NCI-H2227 treated with DMSO at 0.1 percent for 48 hours (cell line): ENCODE measurements around the gene PTPA.
"Not testable (repeated sequence)": the region's sequence is repeated elsewhere in the genome, so short reads cannot be mapped to it uniquely, and the experiment has no call there.

Source experiments
- DNase-seq: peaks from one replicate; lab custom pipeline; 2025; lab: John Stamatoyannopoulos, UW

PTPA gene

DNA sequence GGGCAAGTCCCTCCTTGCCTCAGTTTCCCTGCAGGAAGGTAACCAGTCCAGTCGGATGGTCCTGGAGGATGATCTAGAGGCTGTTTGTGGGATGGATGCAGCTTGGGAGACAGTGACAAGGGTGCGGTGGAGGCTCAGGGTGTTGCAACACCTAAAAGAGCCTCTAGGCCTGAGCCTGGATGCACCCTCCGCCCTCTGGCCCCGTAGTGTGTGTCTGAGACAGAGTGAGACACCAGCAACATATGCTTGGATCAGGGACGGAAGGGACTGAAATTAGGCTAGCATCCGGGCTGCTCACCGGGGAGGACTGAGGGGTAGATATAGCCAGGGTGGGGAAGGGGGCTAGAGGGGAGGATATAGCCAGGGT, 1.7 kb upstream of the PTPA start:
- DNase-seq, result no peak

DNA sequence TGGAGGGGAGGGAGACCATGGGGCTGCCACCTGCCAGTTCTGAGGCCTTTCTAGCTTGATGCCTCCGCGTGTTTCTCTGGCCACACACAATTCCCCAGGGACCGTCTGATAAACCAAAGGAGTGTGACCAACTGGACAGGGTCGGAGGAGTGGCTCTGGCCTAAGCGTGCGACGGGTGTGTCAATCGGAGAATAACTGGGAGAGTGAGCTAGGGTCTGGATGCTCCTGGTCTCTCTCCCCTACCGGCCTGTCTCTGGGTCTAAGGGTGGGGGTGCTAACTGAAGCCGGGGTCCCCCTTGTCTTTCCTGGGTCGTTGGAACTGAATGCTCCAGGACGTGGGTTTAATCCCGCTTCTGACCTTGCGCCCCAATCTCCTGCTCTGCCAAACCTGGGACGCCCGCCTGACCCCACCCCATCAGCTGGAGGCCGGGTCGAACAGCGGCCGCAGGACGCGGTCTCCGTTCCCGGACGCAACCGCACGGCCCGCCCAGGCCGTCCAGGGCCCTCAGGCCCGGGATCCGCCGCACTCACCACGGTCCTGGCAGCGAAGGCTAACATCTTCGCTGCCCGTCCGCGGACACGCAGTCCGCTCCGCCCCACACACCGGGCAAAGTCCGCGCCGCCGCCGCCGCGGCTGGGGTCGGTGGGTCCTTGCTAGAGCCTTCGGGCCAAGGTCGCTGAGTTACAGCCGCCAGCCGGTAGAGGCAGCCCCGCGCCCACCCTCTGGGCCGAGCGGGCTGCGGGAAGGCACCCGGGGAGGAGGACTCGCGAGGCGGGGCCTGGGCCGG, 1.1 kb upstream of the PTPA start:
- DNase-seq, result no peak

DNA sequence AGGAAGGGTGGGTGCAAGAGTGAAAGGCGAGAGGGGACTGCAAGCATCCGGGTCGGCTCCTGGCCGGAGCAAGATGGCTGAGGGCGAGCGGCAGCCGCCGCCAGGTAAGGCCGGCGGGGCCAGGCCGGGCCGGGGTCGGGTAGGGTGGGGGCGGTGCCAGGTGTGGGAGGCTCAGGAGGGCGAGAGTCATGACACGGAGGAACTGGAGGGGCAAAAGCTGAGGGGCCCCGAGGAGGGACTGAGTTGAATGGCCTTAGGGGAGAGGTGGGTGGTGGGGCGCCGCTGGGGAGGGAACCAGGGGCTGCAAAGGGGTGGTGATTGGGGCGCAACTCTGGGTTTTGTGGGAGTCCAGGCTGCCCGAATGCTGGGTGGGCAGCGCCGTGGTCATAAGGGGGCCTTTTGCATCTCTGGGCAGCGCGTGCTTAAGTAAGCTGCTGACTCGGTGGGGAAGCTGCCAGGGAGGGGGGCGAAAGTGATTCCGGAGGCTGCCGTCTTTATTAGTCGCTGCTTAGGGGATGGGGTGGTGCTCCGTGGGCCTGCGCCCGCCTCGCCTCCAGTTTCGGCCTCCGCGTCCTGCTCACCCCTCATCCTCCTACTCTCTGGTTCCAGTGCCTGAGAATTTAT, 425 bp downstream of the PTPA start:
- peak; percentile 37 for DNase-seq

DNA sequence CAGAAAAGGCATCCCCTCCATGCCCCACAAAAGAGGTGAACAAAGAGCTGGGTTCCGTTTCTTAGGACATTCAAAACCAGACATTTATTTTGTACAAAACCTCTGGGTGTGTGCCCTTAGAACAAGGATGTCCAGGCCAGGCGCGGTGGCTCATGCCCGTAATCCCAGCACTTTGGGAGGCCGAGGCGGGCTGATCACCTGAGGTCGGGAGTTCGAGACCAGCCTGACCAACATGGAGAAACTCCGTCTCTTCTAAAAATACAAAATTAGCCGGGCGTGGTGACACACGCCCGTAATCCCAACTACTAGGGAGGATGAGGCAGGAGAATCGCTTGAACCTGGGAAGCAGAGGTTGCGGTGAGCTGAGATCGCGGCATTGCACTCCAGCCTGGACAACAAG, 1.3 kb downstream of the PTPA start:
- not testable (repeated sequence) for DNase-seq

DNA sequence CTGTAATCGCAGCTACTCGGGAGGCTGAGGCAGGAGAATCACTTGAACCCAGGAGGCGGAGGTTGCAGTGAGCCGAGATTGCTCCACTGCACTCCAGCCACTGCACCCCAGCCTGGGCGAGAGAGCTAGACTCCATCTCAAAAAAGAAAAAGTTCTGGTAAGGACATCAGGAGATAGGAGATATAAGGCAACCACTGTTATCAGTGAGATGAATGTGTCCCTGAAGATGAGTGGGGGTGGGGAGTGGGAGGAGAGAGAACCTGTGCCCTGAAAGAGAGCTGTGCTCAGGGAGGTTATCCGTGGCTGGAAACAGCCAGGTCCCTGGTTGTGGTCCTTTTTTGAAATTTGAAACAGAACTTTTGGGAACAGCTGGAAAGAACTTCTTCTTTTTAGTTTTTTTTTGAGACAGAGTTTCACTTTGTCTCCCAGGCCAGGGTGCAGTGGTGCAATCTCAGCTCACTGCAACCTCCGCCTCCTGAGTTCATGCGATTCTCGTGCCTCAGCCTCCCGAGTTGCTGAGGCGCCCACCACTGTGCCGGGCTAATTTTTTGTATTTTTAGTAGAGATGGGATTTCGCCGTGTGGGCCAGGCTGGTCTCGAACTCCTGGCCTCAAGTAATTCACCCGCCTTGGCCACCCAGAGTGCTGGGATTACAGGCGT, 2.6 kb downstream of the PTPA start:
- no peak for DNase-seq

DNA sequence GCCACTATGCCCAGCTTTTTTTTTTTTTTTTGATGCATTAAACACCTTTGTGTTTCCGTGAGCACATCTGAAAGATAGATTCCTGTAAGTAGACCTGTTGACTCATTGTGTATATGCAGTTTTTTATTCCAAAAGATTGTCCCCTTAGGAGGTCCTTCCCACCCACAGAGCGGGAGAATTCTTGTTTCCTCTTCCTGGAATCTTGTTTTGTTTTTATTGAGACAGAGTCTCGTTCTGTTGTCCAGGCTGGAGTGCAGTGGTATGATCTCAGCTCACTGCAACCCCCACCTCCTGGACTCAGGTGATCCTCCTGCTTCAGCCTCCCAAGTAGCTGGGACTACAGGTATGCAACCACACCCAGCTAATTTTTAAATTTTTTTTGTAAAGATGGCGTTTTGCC, 7.6 kb downstream of the PTPA start:
- no peak for DNase-seq

DNA sequence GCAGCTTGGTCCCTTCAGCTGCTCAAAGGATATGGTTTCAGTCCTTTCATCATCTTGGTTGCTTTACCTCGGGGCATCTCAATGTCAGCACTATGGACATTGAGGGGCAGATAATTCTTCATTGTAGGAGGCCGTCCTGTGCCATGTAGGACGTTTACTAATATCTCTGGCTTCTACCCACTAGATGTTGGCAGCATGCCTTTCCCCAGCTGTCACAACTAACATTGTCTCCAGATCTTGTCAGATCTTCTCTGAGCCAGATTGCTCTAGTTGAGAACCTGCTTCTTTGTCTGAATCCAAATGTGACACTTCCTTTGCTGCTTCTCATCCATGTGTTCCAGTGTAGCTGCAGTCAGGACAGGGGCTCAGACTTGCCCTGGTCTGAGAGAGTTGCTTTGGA, 10.3 kb downstream of the PTPA start:
- DNase-seq, result no peak

DNA sequence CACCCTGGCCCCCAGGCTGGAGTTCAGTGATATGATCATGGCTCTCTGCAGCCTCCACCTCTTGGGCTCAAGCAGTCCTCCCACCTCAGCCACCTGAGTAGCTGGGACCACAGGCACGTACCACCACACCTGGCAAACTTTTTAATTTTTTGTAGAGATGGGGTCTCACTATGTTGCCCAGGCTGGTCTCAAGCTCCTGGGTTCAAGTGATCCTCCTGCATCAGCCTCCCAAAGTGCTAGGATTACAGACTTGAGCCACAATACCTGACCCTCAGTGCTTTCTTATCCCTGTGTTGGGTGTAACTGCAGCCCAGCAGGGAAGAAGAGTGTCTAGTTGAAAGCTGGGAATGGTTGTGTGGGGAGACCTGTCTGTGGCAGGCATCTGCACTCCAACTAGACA, 10.9 kb downstream of the PTPA start:
- DNase-seq, result no peak

DNA sequence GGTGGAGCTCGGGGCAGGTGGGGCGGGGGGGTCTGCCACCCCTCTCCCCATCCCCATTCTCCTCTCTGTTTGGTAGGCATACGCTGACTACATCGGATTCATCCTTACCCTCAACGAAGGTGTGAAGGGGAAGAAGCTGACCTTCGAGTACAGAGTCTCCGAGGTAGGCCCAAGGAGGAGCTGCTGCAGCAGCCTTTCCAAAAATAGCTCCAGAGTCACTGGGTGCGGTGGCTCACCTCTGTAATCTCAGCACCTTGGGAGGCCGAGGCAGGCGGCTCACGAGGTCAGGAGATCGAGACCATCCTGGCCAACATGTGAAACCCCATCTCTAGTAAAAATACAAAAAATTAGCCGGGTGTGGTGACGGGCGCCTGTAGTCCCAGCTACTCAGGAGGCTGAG, 11.8 kb downstream of the PTPA start:
- not testable (repeated sequence) for DNase-seq

DNA sequence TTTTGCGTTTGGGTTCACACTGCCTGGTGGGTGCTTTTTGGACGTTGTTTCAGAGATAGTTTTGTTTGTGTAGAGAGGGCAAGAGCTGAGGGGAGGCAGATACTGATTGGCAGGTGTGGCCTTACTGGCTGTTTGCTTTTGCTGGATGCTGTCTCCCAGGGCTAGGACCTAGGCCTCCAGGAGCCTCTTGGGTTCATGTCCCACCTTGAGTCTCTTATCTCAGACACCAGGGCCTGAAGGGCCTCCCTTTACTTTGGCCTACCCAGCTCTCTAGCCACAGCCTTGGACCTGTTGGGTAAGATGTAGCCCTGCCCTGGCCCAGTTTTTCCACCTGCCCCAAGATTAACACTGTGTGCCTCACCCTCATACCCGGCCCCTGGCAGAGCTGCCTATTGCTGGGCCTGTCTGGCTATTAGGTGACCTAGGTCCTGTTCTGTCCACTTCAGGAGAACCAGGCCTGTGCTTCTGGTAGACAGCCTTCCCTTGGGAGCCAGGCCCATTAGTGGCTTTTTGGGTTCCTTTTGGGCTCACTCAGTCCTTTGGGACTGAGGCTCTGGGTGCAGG, 13.4 kb downstream of the PTPA start:
- no peak for DNase-seq

DNA sequence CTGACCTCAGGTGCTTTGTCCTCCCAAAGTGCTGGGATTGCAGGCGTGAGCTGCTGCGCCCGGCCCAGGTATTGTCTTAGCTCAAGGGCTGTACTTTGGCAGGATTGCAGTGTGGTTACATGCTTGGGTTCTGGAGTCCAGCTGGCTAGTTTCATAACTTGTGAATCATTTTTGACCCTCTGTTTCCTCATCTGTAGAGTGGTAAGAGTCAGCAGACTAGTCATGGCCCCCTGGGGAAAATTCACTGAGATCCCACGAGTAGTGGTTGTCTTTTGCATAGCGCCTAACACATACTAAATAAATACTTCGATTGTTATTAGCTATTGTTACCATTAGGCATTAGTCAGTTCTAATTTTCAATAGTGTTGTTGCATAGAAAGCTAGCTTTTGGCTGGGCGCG, 14.3 kb downstream of the PTPA start:
- DNase-seq, result no peak

DNA sequence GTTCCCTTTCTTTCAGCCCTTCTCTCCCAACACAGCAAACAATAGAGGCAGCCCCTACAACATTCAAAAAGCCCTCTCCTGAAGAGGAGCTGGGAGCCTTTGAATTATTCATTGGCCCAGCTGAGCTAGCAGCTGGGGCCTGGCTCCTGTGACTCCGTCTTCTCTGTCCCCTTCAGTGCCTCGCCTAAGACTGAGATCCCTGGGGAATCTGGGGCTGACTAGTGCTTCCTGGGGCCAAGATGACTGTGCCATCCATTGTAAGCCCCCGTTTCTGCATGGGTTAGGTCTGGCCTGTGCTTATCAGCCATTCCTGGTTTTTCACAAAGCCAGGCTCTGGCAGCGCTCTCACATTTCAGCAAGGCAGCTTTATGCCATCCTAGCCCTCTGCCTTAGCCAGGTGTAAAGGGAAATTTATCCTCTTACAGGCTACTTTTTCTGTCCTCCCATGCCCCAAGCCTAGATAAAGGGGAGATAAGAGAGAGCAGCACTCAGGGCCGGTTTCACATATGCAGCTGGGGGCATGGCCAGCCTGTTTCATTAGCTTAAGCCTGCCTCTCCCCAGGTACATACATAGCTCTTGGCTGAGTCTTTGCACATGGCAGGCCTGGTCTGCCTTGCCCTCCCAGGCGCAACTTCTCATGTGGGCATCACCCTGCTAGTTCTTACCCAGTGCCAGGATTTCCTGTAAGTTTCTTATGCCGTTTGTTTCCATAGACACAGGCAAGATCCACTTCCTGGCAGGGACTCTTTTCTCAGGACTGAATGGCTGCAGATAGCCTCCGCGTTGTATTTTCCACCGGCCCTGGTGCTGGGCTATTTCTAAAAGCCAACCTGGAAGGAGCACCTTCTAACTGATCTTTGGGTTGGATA, 15.8 kb downstream of the PTPA start:
- no peak for DNase-seq

DNA sequence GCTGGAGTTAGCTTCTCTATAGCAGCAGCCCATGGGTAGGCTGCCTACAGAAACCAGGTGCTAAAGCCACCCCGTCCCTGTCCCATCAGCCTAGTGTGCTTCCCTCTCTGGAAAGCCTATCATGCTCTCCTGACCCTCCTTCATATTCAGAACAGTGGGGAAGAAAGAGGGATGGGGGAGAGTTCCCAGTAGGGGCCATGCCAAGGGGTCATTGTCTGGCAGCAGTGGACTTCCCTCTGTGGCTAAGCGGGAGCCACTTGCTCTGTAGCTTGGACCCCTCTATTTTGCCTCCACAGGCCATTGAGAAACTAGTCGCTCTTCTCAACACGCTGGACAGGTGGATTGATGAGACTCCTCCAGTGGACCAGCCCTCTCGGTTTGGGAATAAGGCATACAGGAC, 17.5 kb downstream of the PTPA start:
- no peak for DNase-seq

DNA sequence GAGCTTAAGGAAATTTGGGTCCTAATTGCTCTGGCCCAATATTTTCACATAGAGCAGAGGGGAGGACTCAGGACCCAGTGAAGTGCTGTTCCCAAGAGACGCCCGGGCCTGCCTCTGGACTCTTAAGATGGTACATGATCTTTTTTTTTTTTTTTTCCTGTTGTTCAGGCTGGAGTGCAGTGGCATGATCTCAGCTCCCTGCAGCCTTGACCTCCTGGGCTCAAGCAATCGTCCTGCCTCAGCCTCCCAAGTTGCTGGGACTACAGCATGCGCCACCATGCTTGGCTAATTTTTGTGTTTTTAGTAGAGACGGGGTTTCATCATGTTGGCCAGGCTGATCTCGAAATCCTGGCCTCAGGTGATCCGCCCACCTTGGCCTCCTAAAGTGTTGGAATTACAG, 19.1 kb downstream of the PTPA start:
- not testable (repeated sequence) for DNase-seq

DNA sequence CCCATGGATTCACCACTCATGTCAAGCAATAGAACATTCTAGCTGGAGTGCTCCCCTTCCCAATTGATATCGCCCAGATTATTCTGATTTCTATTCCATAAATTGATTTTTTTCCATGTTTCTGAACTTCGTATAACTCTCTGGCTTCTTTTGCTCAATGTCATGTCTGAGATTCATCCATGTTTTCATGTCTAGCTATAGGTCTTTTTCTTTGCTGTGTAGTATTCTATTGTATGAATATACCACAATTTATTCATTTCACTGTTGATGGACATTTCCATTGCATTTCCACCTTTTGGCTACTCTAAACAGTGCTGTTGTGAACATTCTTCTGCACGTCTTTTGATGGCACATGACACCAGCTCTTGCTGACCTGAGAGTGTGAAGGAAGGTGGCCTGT, 19.6 kb downstream of the PTPA start:
- DNase-seq, result no peak

DNA sequence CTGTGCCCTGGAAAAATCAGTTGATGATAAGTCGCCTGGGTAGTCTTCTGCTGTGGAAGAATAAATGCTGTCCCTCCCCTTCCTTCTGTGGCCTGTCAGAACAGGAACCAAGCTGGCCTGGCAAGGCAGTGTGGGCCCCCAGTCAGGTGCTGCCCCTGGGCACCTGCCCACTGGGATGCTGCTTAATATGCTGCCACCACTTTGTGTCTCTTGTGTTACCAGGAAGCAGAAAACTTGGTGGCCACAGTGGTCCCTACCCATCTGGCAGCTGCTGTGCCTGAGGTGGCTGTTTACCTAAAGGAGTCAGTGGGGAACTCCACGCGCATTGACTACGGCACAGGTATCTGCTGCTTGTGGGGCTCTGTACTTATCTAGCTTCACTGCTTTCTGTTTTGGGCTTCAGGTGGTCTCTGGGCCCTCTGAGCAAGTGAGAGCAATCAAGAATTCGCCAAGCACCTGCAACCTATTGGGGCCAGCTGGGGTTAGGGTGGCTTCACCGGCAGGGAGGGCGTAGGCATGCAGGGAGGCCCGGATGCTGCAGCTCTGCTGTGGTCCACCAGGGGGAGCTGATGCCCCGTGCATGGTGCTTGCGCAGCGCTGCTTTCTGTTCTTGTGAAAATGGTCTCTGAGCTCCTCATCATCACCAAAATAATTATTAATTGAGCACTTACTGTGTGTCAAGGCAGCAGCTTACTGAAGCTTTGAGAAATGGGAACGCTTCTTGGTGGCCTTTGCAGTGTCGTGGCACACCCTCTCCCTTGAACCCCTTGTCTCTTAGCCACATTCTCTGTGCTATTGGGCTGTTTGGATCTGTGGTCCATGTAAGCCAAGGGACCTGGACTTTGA, 20.3 kb downstream of the PTPA start:
- peak; percentile 20 for DNase-seq

DNA sequence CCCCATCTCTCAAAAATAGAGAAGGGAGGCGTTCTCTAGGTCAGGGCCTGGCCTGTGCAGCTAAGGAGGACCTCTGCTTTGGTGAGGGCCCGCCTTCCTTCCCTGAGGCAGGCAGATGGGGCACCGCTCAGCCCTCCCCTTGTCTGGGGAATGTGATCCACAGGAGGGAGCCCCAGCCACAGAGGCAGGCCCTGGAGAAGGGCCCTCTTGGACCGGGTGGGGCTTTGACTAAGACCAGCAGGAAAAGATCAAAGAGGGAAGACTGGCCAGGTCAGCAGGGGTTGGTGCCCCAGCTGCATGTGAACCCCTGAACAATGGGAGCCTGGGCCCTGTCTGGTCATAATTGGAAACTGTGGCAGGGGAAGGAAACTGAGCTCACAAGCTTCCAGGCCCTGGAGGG, 21.9 kb downstream of the PTPA start:
- DNase-seq, result no peak

DNA sequence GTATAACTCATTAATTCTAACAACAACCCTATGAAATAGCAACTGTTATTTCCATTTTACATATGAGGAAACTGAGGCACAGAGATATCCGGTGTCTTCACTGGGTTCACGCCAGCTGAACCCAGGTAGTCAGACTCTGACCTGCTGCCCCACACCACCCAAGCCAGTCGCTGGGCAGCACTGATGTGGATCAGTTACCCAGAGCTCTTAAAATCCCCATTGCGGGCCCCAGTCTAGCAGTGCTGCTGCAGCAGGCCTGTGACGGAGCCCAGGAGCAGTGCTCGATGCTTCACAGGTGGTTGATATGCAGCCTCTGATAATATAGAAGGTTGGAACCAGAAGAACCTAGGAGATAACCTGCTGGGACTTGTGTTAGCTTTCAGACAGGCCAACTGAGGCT, 24.3 kb downstream of the PTPA start:
- DNase-seq, result no peak

DNA sequence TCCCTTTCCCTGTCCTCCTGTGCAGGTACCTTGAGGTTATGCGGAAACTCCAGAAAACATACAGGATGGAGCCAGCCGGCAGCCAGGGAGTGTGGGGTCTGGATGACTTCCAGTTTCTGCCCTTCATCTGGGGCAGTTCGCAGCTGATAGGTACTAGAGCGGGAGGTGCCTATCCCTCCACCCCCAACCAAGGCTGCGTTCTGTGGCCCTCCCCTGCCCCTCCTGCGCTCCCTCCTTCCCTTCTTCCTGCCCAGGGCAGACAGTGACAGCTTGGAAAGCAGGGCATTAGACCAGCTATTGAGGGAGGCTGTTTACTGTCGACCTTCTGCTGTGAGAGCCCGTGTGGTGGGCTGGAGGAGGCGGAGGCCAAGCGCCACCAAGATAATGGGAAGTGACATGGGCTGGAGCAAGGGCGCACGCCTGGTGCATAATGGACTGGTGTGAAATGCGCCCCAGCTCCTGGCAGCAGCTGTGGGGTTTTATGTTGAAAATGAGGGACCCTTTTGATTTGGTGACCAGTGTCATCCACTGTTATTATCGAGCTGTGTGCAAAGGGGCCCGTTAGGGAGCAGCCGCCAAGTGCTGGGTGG, 25.3 kb downstream of the PTPA start:
- no peak for DNase-seq

DNA sequence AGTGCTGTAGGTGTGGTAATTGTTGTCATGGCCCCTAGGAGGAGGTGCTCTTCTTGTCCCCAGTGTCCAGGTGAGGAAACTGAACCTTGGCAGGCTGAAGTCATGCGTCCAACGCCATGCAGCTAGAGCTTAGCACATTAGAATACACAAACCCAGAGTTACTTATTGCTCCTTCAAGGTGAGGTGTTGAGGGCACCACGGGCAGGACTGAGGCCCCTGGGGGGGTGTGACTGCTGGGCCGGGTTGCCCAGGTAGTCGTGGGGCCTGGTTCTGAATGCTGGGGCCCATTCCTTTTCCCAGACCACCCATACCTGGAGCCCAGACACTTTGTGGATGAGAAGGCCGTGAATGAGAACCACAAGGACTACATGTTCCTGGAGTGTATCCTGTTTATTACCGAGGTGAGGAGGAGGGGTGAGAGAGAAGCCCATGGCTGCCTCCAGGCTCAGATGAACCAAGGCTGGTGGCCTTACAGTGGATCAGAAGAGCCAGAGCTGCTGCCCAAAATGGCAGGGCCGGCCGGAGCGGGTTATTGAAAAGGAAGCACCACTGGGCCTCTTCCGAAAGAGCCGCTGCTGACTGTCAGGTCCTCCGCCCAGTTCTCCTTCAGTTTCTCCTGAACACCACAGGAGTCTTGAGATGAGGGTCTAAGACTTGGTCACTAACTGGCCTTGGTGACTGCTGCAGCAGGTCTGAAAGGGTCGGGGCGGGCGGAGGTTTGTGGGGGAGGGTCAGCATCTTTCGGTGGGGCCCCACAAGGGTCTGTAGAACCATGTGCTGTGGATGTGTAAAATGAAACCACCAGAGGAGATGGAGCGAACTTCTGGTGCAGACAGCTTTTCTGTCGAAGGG, 26.3 kb downstream of the PTPA start:
- DNase-seq, result no peak
